Transverse colon (tissue), 4 donors: ENCODE measurements around the gene MMRN2. TPM values are rescaled to one million over a fixed set of nuclear protein-coding genes. Genes with fewer than 3 reads are reported as not detected.
"Not testable (repeated sequence)": the region's sequence is repeated elsewhere in the genome, so short reads cannot be mapped to it uniquely, and the experiment has no call there.

Experiments
- DNase-seq: peaks from one replicate; pipeline ENCODE4 v3.0.0-alpha.2; 2019
- H3K27ac ChIP-seq, 4 donors: fragments of 200-600 bp; sonication (generic); 2 replicates each; pipeline ENCODE4 v1.5.1; 2016 to 2018; ENCODE audit warnings: inconsistent platforms in 4 of 4
- H3K27me3 ChIP-seq: fragments of 200-600 bp; sonication (generic); 2 replicates; pipeline ENCODE4 v1.5.1; 2017; ENCODE audit warnings: inconsistent platforms
- H3K36me3 ChIP-seq, 4 donors: fragments of 200-600 bp; sonication (generic); 2 replicates each; pipeline ENCODE4 v1.5.1; 2017 to 2019; ENCODE audit warnings: inconsistent platforms in 4 of 4
- H3K4me1 ChIP-seq, 4 donors: fragments of 200-600 bp; sonication (generic); 2 replicates each; pipeline ENCODE4 v1.5.1; 2017 to 2020; ENCODE audit warnings: inconsistent platforms in 4 of 4
- H3K4me3 ChIP-seq, 4 donors: fragments of 200-600 bp; sonication (generic); 1 replicate in 1 of 4; 2 replicates in 3 of 4; pipeline versions ENCODE4 v1.5.1 to v1.6.1; 2017 to 2019; ENCODE audit warnings: inconsistent platforms in 4 of 4
- H3K9me3 ChIP-seq, 2 donors: fragments of 200-600 bp; sonication (generic); 2 replicates each; pipeline ENCODE4 v1.5.1; 2017 to 2019; ENCODE audit warnings: inconsistent platforms in 2 of 2
- EP300 ChIP-seq: sonication (generic); formaldehyde crosslinking; IDR thresholded peaks from one replicate; pipeline ENCODE4 v1.6.1; 2017; ENCODE audit warnings: antibody characterized with exemption, low read depth
- POLR2A ChIP-seq: fragments of 450-650 bp; IDR thresholded peaks from one replicate; pipeline ENCODE4 v1.6.1; 2016; ENCODE audit warnings: antibody characterized with exemption, mild to moderate bottlenecking, moderate library complexity
- POLR2AphosphoS5 ChIP-seq, 3 donors: sonication (generic); formaldehyde crosslinking; IDR thresholded peaks; one replicate each; pipeline ENCODE4 v1.6.1; 2016; ENCODE audit warnings: antibody characterized with exemption in 3 of 3
- WGBS, 2 donors: methylation state at CpG; one replicate each; pipeline ENCODE4 v1.1.5; 2018; ENCODE audit warnings: low coverage in 1 of 2; 5-methylcytosine and 5-hydroxymethylcytosine counted together
- in situ Hi-C, 4 donors: fragments of 200-750 bp; cut with MboI; loops; one replicate each; pipeline versions ENCODE4 v1.15.0 to v1.15.1; 2017; ENCODE audit warnings: low sequenced_read_pairs in 3 of 4, low pct_ligation_motif_present in 1 of 4, low pct_unique_long_range_greater_than_20kb in 1 of 4
- intact Hi-C: fragments of 100-400 bp; cut with DNase I; formaldehyde crosslinking; loops from one replicate; pipeline ENCODE4 v1.15.1; 2023; ENCODE audit warnings: low total_unique reads
- total RNA-seq, 4 donors: library from RNA; depleted of rRNA; stranded (reverse); fragments of >200 nt; gene quantifications; one replicate each; pipeline ENCODE4 v1.1.0, GENCODE V29; 2016
- TF ChIP-seq, protein P1 (sequence below), 5 experiments: fragments of 200-600 bp in 3 of 5; fragments of 450-650 bp in 2 of 5; sonication (generic) in 3 of 5; IDR thresholded peaks; 1 replicate in 2 of 5; 2 replicates in 3 of 5; pipeline ENCODE4 v1.5.1; 2016 to 2017; ENCODE audit warnings: antibody characterized with exemption in 5 of 5, inconsistent platforms in 3 of 5, mild to moderate bottlenecking in 2 of 5, moderate library complexity in 1 of 5

The MMRN2 gene
- total RNA-seq, 4 donors from 2014 or later: 1.1 to 25.3 (median 8.1) TPM

DNA sequence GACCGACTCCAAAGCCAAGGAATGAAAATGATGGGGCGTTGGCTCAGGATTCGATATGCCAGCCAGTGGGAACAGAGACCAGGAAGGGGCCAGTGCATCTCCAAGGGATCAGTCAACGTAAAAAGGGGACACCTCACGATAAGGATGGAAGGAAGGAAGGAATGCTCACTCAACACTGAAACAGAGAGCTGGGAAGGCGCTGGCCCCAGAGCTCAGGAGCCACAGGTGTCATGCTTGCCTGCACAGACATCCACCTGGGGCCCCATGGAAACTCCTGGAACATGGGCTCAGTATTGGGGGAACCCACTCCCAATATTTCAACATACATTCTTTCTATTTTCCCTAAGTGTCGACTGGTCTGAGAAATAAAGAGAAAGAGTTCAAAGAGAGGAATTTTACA is 5.3 kb downstream of the MMRN2 start:
- H3K4me3 ChIP-seq: no peak overlapping the region
- H3K4me1 ChIP-seq: peaks cover 0 to 18% (median 6%) of the 10 kb centered on the region in 4 donors
- no peak for TF ChIP-seq POLR2AphosphoS5 (IDR thresholded peaks at IDR 0.05)
- no peak for TF ChIP-seq EP300
- TF ChIP-seq, protein P1, sequence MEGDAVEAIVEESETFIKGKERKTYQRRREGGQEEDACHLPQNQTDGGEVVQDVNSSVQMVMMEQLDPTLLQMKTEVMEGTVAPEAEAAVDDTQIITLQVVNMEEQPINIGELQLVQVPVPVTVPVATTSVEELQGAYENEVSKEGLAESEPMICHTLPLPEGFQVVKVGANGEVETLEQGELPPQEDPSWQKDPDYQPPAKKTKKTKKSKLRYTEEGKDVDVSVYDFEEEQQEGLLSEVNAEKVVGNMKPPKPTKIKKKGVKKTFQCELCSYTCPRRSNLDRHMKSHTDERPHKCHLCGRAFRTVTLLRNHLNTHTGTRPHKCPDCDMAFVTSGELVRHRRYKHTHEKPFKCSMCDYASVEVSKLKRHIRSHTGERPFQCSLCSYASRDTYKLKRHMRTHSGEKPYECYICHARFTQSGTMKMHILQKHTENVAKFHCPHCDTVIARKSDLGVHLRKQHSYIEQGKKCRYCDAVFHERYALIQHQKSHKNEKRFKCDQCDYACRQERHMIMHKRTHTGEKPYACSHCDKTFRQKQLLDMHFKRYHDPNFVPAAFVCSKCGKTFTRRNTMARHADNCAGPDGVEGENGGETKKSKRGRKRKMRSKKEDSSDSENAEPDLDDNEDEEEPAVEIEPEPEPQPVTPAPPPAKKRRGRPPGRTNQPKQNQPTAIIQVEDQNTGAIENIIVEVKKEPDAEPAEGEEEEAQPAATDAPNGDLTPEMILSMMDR (IDR thresholded peaks at IDR 0.05): no peak
- no peak for TF ChIP-seq POLR2A
- no peaks in the 10 kb centered on the region for H3K36me3 ChIP-seq
- DNase-seq: no peak
- peaks cover 0 to 6% of the 10 kb centered on the region in 2 donors for H3K9me3 ChIP-seq
- intact Hi-C loops: no loop called here
- WGBS, 2 donors: 92 to 94% methylated on average over 7 of the region's 7 CpGs
- H3K27ac ChIP-seq: no peak overlapping the region
- peaks cover 4% of the 10 kb centered on the region for H3K27me3 ChIP-seq
- in situ Hi-C loops: no loop called here

DNA sequence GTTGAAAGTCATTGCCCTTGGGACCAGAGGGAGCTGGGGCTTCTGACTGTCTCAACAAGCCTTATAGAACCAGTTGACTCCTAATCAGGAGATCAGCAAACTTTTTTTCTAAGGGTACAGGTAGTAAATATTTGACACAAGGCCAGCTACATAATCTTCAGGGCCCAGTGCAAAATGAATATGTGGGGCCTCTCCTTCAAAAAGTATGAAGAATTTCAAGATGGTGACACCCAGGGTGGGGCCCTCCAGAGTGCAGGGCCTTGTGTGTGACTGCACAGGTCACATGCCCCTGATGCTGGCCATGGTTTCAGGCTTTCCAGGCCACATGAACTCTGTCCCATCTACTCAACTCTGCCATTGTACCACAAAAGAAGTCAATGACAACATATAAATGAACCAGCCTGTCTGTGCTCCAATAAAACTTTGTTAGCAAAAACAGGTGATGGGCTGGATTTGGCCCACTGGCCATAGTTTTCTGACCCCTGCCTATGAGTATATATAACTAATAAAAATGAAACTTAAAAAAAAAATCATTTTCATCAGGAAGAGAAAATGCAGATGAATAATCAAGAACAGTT is 6.1 kb downstream of the MMRN2 start:
- no peak for DNase-seq

DNA sequence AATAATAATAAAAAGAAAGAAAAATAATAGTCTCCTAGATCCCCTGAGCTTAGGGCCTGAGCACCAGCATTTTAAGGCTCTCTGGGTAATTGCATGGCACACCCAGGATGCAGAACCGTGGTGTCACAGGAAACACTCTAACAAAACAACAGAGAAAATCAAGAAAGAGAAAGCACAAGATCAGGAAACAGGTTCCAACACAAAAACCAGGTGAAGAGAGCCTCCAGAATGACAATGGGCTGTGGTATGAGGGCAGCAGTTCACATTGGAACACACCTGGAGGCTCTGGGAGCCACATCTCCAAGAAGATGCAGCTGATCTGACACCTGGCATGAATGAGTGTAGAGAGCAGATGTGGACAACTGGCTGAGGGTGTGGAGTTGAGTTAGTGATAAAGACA is 7.1 kb downstream of the MMRN2 start:
- 15 to 50% methylated on average over 1 of the region's 1 CpG for WGBS, 2 donors
- Histone ChIP-seq H3K36me3 (no peaks in the 10 kb centered on the region), H3K4me3 (no peak overlapping the region), H3K27me3 (peaks cover 11% of the 10 kb centered on the region), H3K27ac (no peak overlapping the region), H3K4me1 (peaks cover 0 to 21% (median 9%) of the 10 kb centered on the region in 4 donors), H3K9me3 (peaks cover 0 to 6% of the 10 kb centered on the region in 2 donors)
- in situ Hi-C loops: no loop called here
- no peak for DNase-seq
- intact Hi-C loops: no loop called here
- TF ChIP-seq POLR2A (no peak), EP300 (no peak), POLR2AphosphoS5 (IDR thresholded peaks at IDR 0.05) (no peak)
- TF ChIP-seq, protein P1 (IDR thresholded peaks at IDR 0.05): no peak

More for the DNA sequence above, 6.1 kb downstream of the MMRN2 start:
- intact Hi-C loops: no loop called here
- Histone ChIP-seq H3K36me3 (no peaks in the 10 kb centered on the region), H3K4me1 (peaks cover 0 to 18% (median 6%) of the 10 kb centered on the region in 4 donors), H3K4me3 (no peak overlapping the region), H3K9me3 (peaks cover 0 to 6% of the 10 kb centered on the region in 2 donors), H3K27ac (no peak overlapping the region), H3K27me3 (peaks cover 11% of the 10 kb centered on the region)
- TF ChIP-seq, protein P1 (IDR thresholded peaks at IDR 0.05): no peak
- no peak for TF ChIP-seq EP300
- no peak for TF ChIP-seq POLR2A
- TF ChIP-seq POLR2AphosphoS5 (IDR thresholded peaks at IDR 0.05): no peak
- in situ Hi-C loops: no loop called here

DNA sequence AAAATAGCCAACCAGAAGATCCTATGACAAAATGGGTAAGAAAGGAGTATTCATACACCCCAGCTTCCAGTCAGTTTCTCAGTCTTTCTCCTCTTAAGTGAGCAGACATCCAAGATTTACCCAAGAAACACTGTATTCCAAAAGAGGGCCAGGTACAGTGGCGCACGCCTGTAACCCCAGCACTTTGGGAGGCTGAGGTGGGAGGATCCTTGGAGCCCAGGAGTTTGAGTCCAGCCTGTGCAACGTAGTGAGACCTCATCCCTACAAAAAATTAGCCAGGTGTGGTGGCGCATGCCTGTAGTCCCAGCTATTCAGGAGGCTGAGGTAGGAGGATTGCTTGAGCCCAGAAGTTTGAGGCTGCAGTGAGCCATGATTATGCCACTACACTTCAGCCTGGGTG is 9.6 kb downstream of the MMRN2 start:
- H3K4me3 ChIP-seq, H3K27ac ChIP-seq, DNase-seq, H3K9me3 ChIP-seq, in situ Hi-C loops, H3K4me1 ChIP-seq, intact Hi-C loops, H3K36me3 ChIP-seq: not testable (repeated sequence)
- H3K27me3 ChIP-seq: peaks cover 11% of the 10 kb centered on the region
- WGBS, 2 donors: 89 to 100% methylated on average over 1 to 3 of the region's 4 CpGs
